ENCODE measurements around the gene AHNAK.

The AHNAK gene, protein sequence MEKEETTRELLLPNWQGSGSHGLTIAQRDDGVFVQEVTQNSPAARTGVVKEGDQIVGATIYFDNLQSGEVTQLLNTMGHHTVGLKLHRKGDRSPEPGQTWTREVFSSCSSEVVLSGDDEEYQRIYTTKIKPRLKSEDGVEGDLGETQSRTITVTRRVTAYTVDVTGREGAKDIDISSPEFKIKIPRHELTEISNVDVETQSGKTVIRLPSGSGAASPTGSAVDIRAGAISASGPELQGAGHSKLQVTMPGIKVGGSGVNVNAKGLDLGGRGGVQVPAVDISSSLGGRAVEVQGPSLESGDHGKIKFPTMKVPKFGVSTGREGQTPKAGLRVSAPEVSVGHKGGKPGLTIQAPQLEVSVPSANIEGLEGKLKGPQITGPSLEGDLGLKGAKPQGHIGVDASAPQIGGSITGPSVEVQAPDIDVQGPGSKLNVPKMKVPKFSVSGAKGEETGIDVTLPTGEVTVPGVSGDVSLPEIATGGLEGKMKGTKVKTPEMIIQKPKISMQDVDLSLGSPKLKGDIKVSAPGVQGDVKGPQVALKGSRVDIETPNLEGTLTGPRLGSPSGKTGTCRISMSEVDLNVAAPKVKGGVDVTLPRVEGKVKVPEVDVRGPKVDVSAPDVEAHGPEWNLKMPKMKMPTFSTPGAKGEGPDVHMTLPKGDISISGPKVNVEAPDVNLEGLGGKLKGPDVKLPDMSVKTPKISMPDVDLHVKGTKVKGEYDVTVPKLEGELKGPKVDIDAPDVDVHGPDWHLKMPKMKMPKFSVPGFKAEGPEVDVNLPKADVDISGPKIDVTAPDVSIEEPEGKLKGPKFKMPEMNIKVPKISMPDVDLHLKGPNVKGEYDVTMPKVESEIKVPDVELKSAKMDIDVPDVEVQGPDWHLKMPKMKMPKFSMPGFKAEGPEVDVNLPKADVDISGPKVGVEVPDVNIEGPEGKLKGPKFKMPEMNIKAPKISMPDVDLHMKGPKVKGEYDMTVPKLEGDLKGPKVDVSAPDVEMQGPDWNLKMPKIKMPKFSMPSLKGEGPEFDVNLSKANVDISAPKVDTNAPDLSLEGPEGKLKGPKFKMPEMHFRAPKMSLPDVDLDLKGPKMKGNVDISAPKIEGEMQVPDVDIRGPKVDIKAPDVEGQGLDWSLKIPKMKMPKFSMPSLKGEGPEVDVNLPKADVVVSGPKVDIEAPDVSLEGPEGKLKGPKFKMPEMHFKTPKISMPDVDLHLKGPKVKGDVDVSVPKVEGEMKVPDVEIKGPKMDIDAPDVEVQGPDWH (N-terminal part only)

DNA sequence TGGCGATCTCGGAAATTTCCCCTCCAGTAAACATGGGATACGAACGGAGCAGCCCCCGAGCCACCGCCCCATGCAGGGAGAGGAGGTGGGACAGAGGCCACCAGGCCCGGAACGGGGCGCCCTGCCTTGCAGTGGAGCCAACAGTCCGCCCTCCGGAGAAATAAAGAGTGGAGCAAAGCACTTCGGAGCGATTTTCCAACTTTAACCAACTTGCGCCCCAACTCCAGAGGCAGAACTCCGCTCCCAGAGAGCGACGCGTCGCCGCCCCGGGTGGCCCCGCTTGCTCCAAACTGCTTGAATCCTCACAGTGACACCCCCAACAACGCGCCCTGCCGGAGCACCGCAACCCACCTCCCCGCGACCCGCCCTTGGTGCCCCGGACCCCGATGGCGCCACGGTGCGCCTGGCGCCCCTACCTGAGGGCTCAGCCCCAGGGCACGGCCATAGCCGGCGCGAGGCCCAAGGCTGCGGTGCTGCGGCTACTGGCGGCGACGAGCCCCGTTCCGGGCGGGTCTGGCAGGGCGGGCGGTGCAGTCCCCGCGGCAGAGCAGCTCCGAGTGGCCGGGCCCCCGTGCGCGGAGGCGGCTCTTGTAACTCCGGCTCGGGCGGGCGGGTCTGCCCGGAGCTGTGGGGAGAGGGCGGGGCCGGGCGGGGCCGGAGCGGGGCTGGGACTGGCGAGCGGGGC, at the start of gene AHNAK:
AHNAK (minus strand) TSS at position 563 of the 685 bp plus-strand sequence. CDS start 10,708 bp downstream, outside the sequence.
- no peak for TF ChIP-seq FOXM1 (IDR thresholded peaks at IDR 0.05; ENCODE audit: borderline replicate concordance, low read depth)
- TF ChIP-seq, protein P1, sequence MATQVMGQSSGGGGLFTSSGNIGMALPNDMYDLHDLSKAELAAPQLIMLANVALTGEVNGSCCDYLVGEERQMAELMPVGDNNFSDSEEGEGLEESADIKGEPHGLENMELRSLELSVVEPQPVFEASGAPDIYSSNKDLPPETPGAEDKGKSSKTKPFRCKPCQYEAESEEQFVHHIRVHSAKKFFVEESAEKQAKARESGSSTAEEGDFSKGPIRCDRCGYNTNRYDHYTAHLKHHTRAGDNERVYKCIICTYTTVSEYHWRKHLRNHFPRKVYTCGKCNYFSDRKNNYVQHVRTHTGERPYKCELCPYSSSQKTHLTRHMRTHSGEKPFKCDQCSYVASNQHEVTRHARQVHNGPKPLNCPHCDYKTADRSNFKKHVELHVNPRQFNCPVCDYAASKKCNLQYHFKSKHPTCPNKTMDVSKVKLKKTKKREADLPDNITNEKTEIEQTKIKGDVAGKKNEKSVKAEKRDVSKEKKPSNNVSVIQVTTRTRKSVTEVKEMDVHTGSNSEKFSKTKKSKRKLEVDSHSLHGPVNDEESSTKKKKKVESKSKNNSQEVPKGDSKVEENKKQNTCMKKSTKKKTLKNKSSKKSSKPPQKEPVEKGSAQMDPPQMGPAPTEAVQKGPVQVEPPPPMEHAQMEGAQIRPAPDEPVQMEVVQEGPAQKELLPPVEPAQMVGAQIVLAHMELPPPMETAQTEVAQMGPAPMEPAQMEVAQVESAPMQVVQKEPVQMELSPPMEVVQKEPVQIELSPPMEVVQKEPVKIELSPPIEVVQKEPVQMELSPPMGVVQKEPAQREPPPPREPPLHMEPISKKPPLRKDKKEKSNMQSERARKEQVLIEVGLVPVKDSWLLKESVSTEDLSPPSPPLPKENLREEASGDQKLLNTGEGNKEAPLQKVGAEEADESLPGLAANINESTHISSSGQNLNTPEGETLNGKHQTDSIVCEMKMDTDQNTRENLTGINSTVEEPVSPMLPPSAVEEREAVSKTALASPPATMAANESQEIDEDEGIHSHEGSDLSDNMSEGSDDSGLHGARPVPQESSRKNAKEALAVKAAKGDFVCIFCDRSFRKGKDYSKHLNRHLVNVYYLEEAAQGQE (IDR thresholded peaks at IDR 0.05; ENCODE audit: low read depth) = 0 out of 2 replicates have a peak, but pooled peaks have one; percentile 9
- TF ChIP-seq CEBPB (IDR thresholded peaks at IDR 0.05) = no peak
- TF ChIP-seq, protein P2, sequence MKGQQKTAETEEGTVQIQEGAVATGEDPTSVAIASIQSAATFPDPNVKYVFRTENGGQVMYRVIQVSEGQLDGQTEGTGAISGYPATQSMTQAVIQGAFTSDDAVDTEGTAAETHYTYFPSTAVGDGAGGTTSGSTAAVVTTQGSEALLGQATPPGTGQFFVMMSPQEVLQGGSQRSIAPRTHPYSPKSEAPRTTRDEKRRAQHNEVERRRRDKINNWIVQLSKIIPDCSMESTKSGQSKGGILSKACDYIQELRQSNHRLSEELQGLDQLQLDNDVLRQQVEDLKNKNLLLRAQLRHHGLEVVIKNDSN (IDR thresholded peaks at IDR 0.05) = no peak
- TF ChIP-seq, protein P3, sequence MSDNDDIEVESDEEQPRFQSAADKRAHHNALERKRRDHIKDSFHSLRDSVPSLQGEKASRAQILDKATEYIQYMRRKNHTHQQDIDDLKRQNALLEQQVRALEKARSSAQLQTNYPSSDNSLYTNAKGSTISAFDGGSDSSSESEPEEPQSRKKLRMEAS (IDR thresholded peaks at IDR 0.05) = peak; percentile 16; the same call in 1 of the 2 replicates
- no peak for TF ChIP-seq TCF12 (IDR thresholded peaks at IDR 0.05; ENCODE audit: low read depth)
- no peak for TF ChIP-seq EP300 (IDR thresholded peaks at IDR 0.05; ENCODE audit: borderline replicate concordance)
- TF ChIP-seq TAF1 (IDR thresholded peaks at IDR 0.05; ENCODE audit: low read depth) = peak; percentile 55; the same call in 1 of the 2 replicates
- TF ChIP-seq ZBTB7A (IDR thresholded peaks at IDR 0.05; ENCODE audit: low read depth) = 0 out of 2 replicates have a peak, but pooled peaks have one; percentile 5
- TF ChIP-seq EGR1 (IDR thresholded peaks at IDR 0.05) = peak; percentile 42

DNA sequence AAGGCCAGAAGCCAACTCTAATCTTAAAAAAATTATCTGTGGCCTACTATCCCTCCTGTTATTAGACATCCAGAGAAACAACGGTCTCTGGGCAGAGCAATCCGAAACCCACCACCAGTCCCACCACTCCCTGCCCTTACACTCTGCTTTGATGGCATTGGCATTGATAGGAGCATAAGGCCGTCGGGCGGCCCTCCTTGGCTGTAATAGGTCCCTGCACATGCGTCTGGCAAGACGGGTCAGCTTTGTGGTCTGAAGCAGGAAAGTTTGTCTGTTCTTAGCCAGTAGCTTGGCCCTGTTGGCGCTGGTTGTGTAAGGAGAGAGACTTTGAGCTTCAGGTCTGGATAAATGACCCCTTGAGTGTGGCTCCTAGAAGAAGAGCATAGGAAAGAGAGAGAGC, 48.5 kb upstream of the AHNAK start:
- TF ChIP-seq ZBTB7A (IDR thresholded peaks at IDR 0.05; ENCODE audit: low read depth) = no peak
- TF ChIP-seq, protein P2 (IDR thresholded peaks at IDR 0.05) = no peak
- TF ChIP-seq EGR1 (IDR thresholded peaks at IDR 0.05) = no peak
- no peak for TF ChIP-seq CEBPB (IDR thresholded peaks at IDR 0.05)
- TF ChIP-seq TAF1 (IDR thresholded peaks at IDR 0.05; ENCODE audit: low read depth) = no peak
- TF ChIP-seq CREB1 (IDR thresholded peaks at IDR 0.05; ENCODE audit: low read depth) = no peak
- TF ChIP-seq NFIC (IDR thresholded peaks at IDR 0.05) = no peak
- no peak for TF ChIP-seq RAD21 (IDR thresholded peaks at IDR 0.05; ENCODE audit: low read depth)
- TF ChIP-seq EP300 (IDR thresholded peaks at IDR 0.05; ENCODE audit: borderline replicate concordance) = no peak
- TF ChIP-seq FOXM1 (IDR thresholded peaks at IDR 0.05; ENCODE audit: borderline replicate concordance, low read depth) = no peak
- TF ChIP-seq, protein P1 (IDR thresholded peaks at IDR 0.05; ENCODE audit: low read depth) = no peak
- no peak for TF ChIP-seq YY1 (IDR thresholded peaks at IDR 0.05; ENCODE audit: low read depth)

DNA sequence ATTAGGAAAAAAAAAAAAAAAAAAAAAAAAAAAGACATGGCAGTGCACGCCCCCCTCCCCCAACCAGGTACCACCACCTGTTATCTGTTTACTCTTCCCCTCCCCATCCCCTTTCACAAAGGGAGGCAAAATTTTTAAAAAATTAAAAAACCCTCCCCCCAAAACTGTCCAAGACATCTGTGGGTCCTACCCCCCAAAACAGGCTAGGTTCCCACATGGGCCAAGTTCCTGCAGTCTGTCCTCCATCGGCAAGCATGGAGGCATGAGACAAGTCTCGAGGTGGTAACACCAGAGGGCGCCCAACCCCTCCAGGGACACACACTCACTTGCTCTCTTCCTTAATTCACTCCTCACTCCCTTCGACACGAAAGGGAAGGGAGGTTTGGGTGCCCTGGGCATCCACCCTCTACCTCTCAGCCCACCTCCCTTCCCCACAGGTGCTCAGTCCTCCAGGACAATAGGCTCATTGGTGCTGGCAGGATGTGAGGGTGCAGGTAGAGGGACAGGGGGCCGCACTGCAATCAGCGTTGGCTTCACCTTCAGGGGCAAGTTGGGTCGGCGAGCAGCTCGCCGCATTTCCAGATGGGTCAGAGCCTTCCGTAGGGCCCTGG, 46.9 kb upstream of the AHNAK start:
- TF ChIP-seq, protein P2 (IDR thresholded peaks at IDR 0.05) = no peak
- TF ChIP-seq CREB1 (IDR thresholded peaks at IDR 0.05; ENCODE audit: low read depth) (no peak), RAD21 (IDR thresholded peaks at IDR 0.05; ENCODE audit: low read depth) (peak; percentile 50), CEBPB (IDR thresholded peaks at IDR 0.05) (no peak), TEAD4 (IDR thresholded peaks at IDR 0.05) (no peak), TCF12 (IDR thresholded peaks at IDR 0.05; ENCODE audit: low read depth) (no peak)
- TF ChIP-seq, protein P3 (IDR thresholded peaks at IDR 0.05) = peak; percentile 38; the same call in 1 of the 2 replicates

Data from Ishikawa (cell line).